ENCODE results near the gene CDH11. TPM values are rescaled to one million over a fixed set of nuclear protein-coding genes. Genes with fewer than 3 reads are reported as not detected.

The CDH11 gene
- total and polyA plus RNA-seq, 9 of the 15 experiments (the other 6 are each of a cell fraction or from before 2014, with no cell fraction given) = 0.18 TPM; not detected in 8

DNA sequence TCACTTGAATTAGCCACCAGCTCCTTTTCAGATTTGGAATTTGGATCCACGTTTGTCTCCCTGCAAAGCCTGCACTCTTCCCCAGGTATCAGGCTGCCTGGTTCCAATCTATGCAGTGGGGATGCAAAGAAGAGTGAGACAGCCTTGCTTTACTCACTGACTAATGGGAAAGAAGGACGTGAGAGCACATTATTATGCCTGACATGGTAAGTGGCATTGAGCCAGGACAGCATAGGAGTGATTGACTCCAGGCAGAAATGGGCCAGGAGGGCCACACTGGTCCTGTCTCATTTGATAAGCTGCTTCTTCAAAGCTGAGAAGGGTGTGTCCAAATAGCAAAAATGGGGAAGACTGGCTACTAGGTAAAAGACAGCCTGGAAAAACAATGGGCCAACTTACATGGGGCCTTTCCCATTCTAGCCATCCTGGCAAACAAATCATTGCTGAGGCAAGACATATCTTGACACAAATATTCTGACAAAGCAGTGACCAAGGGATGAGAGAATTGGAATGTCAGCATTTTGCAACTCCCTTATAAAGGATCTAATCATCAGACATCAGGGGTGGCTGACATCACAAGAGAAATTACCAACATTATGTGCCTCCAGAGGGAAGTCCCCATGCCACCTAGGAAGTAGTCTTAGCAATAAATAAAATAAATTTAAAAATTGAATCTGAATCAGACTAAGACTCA is 38.6 kb downstream of the CDH11 start:
- Histone ChIP-seq H3K27ac (ENCODE audit: extremely low read depth, low read depth, low read length) (no peak overlapping the region), H3K4me2 (ENCODE audit: insufficient read depth, low read length) (no peak overlapping the region), H3K79me2 (ENCODE audit: control insufficient read depth, insufficient read depth, low read length) (no peaks in the 10 kb centered on the region), H3K9me3 (replicated peaks; ENCODE audit: control insufficient read depth, insufficient read depth, low read depth, low read length) (no peaks in the 10 kb centered on the region), H3K36me3 (ENCODE audit: control insufficient read depth, insufficient read depth, low read length) (no peaks in the 10 kb centered on the region), H3K4me1 (replicated peaks in 1 of 2; ENCODE audit: control insufficient read depth in 2 of 2, insufficient read depth in 2 of 2, low read length in 2 of 2) (no peaks in the 10 kb centered on the region), H3K9ac (ENCODE audit: insufficient read depth in 1 of 2, low read depth in 2 of 2, low read length in 2 of 2) (no peak overlapping the region), H2AFZ (ENCODE audit: low read depth, low read length) (no peak overlapping the region), H3K9me1 (ENCODE audit: control insufficient read depth, insufficient read depth, low read length) (no peaks in the 10 kb centered on the region), H4K20me1 (replicated peaks; ENCODE audit: control insufficient read depth, insufficient read depth, low read length) (no peaks in the 10 kb centered on the region), H3K4me3 (no peak overlapping the region), H3K27me3 (ENCODE audit: control insufficient read depth in 2 of 2, insufficient read depth in 2 of 2, low read length in 2 of 2) (no peaks in the 10 kb centered on the region)
- intact Hi-C loops (cut with micrococcal nuclease) (no loop called here), in situ Hi-C loops (cut with MboI) (no loop called here)
- FAIRE-seq (no peak), DNase-seq (ENCODE audit: extremely low read depth in 1 of 4, low spot score in 3 of 4) (no peak), ATAC-seq (no peak)
- BruUV-seq (replicated peaks) = no TSS peak
- CTCF ChIA-PET (ENCODE audit: low intra/inter-chr PET ratio) = no interaction called here
- POLR2A ChIA-PET = no interaction called here
- TF ChIP-seq, protein P1, sequence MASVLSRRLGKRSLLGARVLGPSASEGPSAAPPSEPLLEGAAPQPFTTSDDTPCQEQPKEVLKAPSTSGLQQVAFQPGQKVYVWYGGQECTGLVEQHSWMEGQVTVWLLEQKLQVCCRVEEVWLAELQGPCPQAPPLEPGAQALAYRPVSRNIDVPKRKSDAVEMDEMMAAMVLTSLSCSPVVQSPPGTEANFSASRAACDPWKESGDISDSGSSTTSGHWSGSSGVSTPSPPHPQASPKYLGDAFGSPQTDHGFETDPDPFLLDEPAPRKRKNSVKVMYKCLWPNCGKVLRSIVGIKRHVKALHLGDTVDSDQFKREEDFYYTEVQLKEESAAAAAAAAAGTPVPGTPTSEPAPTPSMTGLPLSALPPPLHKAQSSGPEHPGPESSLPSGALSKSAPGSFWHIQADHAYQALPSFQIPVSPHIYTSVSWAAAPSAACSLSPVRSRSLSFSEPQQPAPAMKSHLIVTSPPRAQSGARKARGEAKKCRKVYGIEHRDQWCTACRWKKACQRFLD (CRISPR knock-in tag; IDR thresholded peaks at IDR 0.05) = no peak
- TF ChIP-seq KLF10 (CRISPR knock-in tag; IDR thresholded peaks at IDR 0.05) (no peak), MTA1 (IDR thresholded peaks at IDR 0.05; ENCODE audit: borderline replicate concordance) (no peak), CC2D1A (IDR thresholded peaks at IDR 0.05) (no peak), ZBTB17 (CRISPR knock-in tag; IDR thresholded peaks at IDR 0.05) (no peak), MAFF (IDR thresholded peaks at IDR 0.05; ENCODE audit: low read length) (no peak), ZKSCAN1 (IDR thresholded peaks at IDR 0.05; ENCODE audit: low read depth, low read length) (no peak), NFE2L1 (tag; IDR thresholded peaks at IDR 0.05; ENCODE audit: borderline replicate concordance, low read depth) (no peak)
- TF ChIP-seq, protein P2, sequence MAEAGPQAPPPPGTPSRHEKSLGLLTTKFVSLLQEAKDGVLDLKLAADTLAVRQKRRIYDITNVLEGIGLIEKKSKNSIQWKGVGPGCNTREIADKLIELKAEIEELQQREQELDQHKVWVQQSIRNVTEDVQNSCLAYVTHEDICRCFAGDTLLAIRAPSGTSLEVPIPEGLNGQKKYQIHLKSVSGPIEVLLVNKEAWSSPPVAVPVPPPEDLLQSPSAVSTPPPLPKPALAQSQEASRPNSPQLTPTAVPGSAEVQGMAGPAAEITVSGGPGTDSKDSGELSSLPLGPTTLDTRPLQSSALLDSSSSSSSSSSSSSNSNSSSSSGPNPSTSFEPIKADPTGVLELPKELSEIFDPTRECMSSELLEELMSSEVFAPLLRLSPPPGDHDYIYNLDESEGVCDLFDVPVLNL (CRISPR knock-in tag; IDR thresholded peaks at IDR 0.05; ENCODE audit: low read depth) = no peak
- 0% methylated on average over 2 of the region's 2 CpGs for WGBS (ENCODE audit: insufficient coverage, low coverage, missing lambda C conversion rate)

All from K562 (cell line).